GM12878 (cell line): Measurements from ENCODE around the gene MYNN. TPM values are rescaled to one million over a fixed set of nuclear protein-coding genes. Genes with fewer than 3 reads are reported as not detected.

Source experiments
- BHLHE40 ChIP-seq, 2 experiments: fragments of 450-650 bp in 1 of 2; IDR thresholded peaks; 2 replicates each; pipeline ENCODE4 v1.6.1; 2011 to 2017; ENCODE audit warnings: low read depth in 2 of 2, borderline replicate concordance in 1 of 2, improper control_type of control experiment in 1 of 2, low read length in 1 of 2, mild to moderate bottlenecking in 1 of 2
- BRCA1 ChIP-seq: IDR thresholded peaks from 2 replicates; pipeline ENCODE4 v1.6.1; 2011; ENCODE audit warnings: low read depth, low read length, improper control_type of control experiment
- EGR1 ChIP-seq, 2 experiments: IDR thresholded peaks; 1 replicate in 1 of 2; 2 replicates in 1 of 2; pipeline ENCODE4 v1.6.1; 2011 to 2012; ENCODE audit warnings: low read depth in 2 of 2, low read length in 2 of 2, borderline replicate concordance in 1 of 2, mild to moderate bottlenecking in 1 of 2, moderate library complexity in 1 of 2
- ELK1 ChIP-seq: IDR thresholded peaks from 2 replicates; pipeline ENCODE4 v1.6.1; 2012; ENCODE audit warnings: low read depth, low read length, improper control_type of control experiment
- ESRRA ChIP-seq: IDR thresholded peaks from 2 replicates; pipeline ENCODE4 v1.6.1; 2012; ENCODE audit warnings: mild to moderate bottlenecking, low read length, improper control_type of control experiment
- EZH2 ChIP-seq: IDR thresholded peaks from 2 replicates; pipeline ENCODE4 v1.6.1; 2012; ENCODE audit warnings: low read depth, mild to moderate bottlenecking, control low read depth, inconsistent platforms, low read length, borderline replicate concordance; ENCODE audit not compliant: control insufficient read depth
- GATAD2B ChIP-seq: fragments of 450-650 bp; conservative IDR thresholded peaks from 2 replicates; pipeline ENCODE4 v1.6.1; 2017; ENCODE audit warnings: low read depth, mild to moderate bottlenecking, moderate library complexity
- HCFC1 ChIP-seq: fragments of 150-350 bp; IDR thresholded peaks from 2 replicates; pipeline ENCODE4 v1.6.1; 2014; ENCODE audit warnings: low read length
- HDAC6 ChIP-seq: fragments of 200-600 bp; sonication (generic); IDR thresholded peaks from one replicate; pipeline ENCODE4 v1.8.0; 2017; ENCODE audit warnings: antibody characterized with exemption; ENCODE audit not compliant: unreplicated experiment
- IKZF1 ChIP-seq: fragments of 450-650 bp; conservative IDR thresholded peaks from 2 replicates; pipeline ENCODE4 v1.6.1; 2017; ENCODE audit warnings: antibody characterized with exemption, mild to moderate bottlenecking
- MLLT1 ChIP-seq: fragments of 450-650 bp; IDR thresholded peaks from 2 replicates; pipeline ENCODE4 v1.6.1; 2016; ENCODE audit warnings: mild to moderate bottlenecking
- NBN ChIP-seq: fragments of 450-650 bp; IDR thresholded peaks from 2 replicates; pipeline ENCODE4 v1.6.1; 2016
- NKRF ChIP-seq: fragments of 450-650 bp; conservative IDR thresholded peaks from 2 replicates; pipeline ENCODE4 v1.6.1; 2017; ENCODE audit warnings: mild to moderate bottlenecking, moderate library complexity
- PBX3 ChIP-seq: IDR thresholded peaks from 2 replicates; pipeline ENCODE4 v1.6.1; 2011; ENCODE audit warnings: mild to moderate bottlenecking, low read depth, low read length, moderate library complexity; ENCODE audit not compliant: insufficient replicate concordance
- SIN3A ChIP-seq: IDR thresholded peaks from 2 replicates; pipeline ENCODE4 v1.6.1; 2012; ENCODE audit warnings: low read depth, low read length, improper control_type of control experiment
- SP1 ChIP-seq: IDR thresholded peaks from one replicate; pipeline ENCODE4 v1.6.1; 2011; ENCODE audit warnings: low read depth, low read length
- SPI1 ChIP-seq: IDR thresholded peaks from 2 replicates; pipeline ENCODE4 v1.6.1; 2011; ENCODE audit warnings: low read depth, mild to moderate bottlenecking, low read length, moderate library complexity, borderline replicate concordance; ENCODE audit not compliant: insufficient read depth
- TARDBP ChIP-seq: IDR thresholded peaks from 2 replicates; pipeline ENCODE4 v1.6.1; 2016; ENCODE audit warnings: borderline replicate concordance
- ZBED1 ChIP-seq: IDR thresholded peaks from 2 replicates; pipeline ENCODE4 v1.6.1; 2016; ENCODE audit warnings: borderline replicate concordance
- ZNF24 ChIP-seq: fragments of 450-650 bp; IDR thresholded peaks from 2 replicates; pipeline ENCODE4 v1.6.1; 2017; ENCODE audit warnings: antibody characterized with exemption, mild to moderate bottlenecking
- polyA plus RNA-seq, 11 experiments: library from polyadenylated mRNA; depleted of rRNA in 4 of 11; unstranded in 6 of 11; stranded (reverse) in 5 of 11; fragments of >200 nt; fragmentation: Nextera tagmentation in 4 of 11; fragmentation: Illumina TruSeq in 1 of 11; extraction: Ambion mirVana in 4 of 11; extraction: Trizol in 1 of 11; gene quantifications; 1 replicate in 1 of 11; 2 replicates in 10 of 11; pipeline versions ENCODE4 v1.2.1 to v1.2.3, GENCODE V29; 2011 to 2016; ENCODE audit warnings: inconsistent platforms in 2 of 11, missing spikeins in 2 of 11, low read depth in 1 of 11
- total RNA-seq, 4 experiments: library from RNA; depleted of rRNA in 3 of 4; stranded (reverse); fragments of >200 nt in 3 of 4; fragmentation: Illumina TruSeq in 1 of 4; extraction: Trizol in 1 of 4; gene quantifications; 2 replicates each; pipeline versions ENCODE4 v1.2.1 to v1.2.3, GENCODE V29; 2013 to 2021

Gene MYNN
- total and polyA plus RNA-seq, 10 of the 15 experiments (the other 5 are each of a cell fraction or from before 2014, with no cell fraction given) = 8.8 to 20.5 (median 15.8) TPM

GRCh38 chr3:169772897-169773816, at the start of gene MYNN (continued):
- TF ChIP-seq ZBED1 = peak; percentile 81; the same call in 1 of the 2 replicates
- peak; percentile 28 for TF ChIP-seq SP1
- peak in 1 of 2 experiments; percentile 45; a peak in 1 of 3 replicates for TF ChIP-seq EGR1 (IDR thresholded peaks at IDR 0.05; ENCODE audit: borderline replicate concordance in 1 of 2, low read depth in 2 of 2, low read length in 2 of 2)
- TF ChIP-seq NBN = peak; percentile 94
- TF ChIP-seq IKZF1 = peak; percentile 69
- no peak; the same call in 1 of the 2 replicates for TF ChIP-seq HCFC1
- 0 out of 2 replicates have a peak, but pooled peaks have one; percentile 41 for TF ChIP-seq SIN3A
- TF ChIP-seq EZH2 = no peak
- TF ChIP-seq ZNF24 = no peak
- peak; percentile 27; the same call in 1 of the 2 replicates for TF ChIP-seq ELK1
- peak; percentile 47; the same call in 1 of the 2 replicates for TF ChIP-seq NKRF
- 0 out of 2 replicates have a peak, but pooled peaks have one; percentile 7 for TF ChIP-seq ESRRA
- TF ChIP-seq MLLT1 = peak; percentile 53
- peak; percentile 87; the same call in 1 of the 2 replicates for TF ChIP-seq GATAD2B
- TF ChIP-seq SPI1 = no peak
- peak; percentile 21 to 39; a peak in 2 of 4 replicates for TF ChIP-seq BHLHE40 (IDR thresholded peaks at IDR 0.05; ENCODE audit: borderline replicate concordance in 1 of 2, low read depth in 2 of 2, low read length in 1 of 2)
- no peak for TF ChIP-seq HDAC6
- TF ChIP-seq TARDBP = 0 out of 2 replicates have a peak, but pooled peaks have one; percentile 19
- no peak for TF ChIP-seq BRCA1
- peak; percentile 61 for TF ChIP-seq PBX3
